GM23248 (cell line): ENCODE measurements around the gene KRT6B. TPM values are rescaled to one million over a fixed set of nuclear protein-coding genes. Genes with fewer than 3 reads are reported as not detected.

Source experiments
- DNase-seq: peaks from one replicate; pipeline ENCODE4 v3.0.0-alpha.2; 2015
- H2AFZ ChIP-seq: fragments of 200-600 bp; sonication (generic); 2 replicates; pipeline ENCODE4 v1.6.1; 2016; ENCODE audit warnings: antibody characterized with exemption
- H3F3A ChIP-seq: fragments of 200-600 bp; sonication (generic); 2 replicates; pipeline ENCODE4 v1.6.1; 2016; ENCODE audit warnings: mild to moderate bottlenecking, antibody characterized with exemption, mixed run types; ENCODE audit not compliant: insufficient read depth
- H3K27ac ChIP-seq: fragments of 200-600 bp; sonication (generic); 2 replicates; pipeline ENCODE4 v1.5.1; 2016; ENCODE audit warnings: mild to moderate bottlenecking
- H3K27me3 ChIP-seq: fragments of 200-600 bp; sonication (generic); replicated peaks from 2 replicates; pipeline ENCODE4 v1.6.1; 2016; ENCODE audit warnings: mild to moderate bottlenecking; ENCODE audit not compliant: insufficient read depth
- H3K36me3 ChIP-seq: fragments of 200-600 bp; sonication (generic); 2 replicates; pipeline ENCODE4 v1.6.1; 2016; ENCODE audit warnings: low read depth, mild to moderate bottlenecking
- H3K4me1 ChIP-seq: fragments of 200-600 bp; sonication (generic); 2 replicates; pipeline ENCODE4 v1.6.1; 2016; ENCODE audit warnings: mild to moderate bottlenecking; ENCODE audit not compliant: insufficient read depth
- H3K4me2 ChIP-seq: fragments of 200-600 bp; sonication (generic); one replicate; pipeline ENCODE4 v1.6.1; 2016; ENCODE audit warnings: mild to moderate bottlenecking; ENCODE audit not compliant: unreplicated experiment
- H3K4me3 ChIP-seq: fragments of 200-600 bp; sonication (generic); 2 replicates; pipeline ENCODE4 v1.5.1; 2016; ENCODE audit warnings: mild to moderate bottlenecking
- H3K79me2 ChIP-seq: fragments of 200-600 bp; sonication (generic); 2 replicates; pipeline ENCODE4 v1.6.1; 2016; ENCODE audit warnings: mild to moderate bottlenecking; ENCODE audit not compliant: insufficient read depth
- H3K9ac ChIP-seq: fragments of 200-600 bp; sonication (generic); 2 replicates; pipeline ENCODE4 v1.6.1; 2016; ENCODE audit warnings: mild to moderate bottlenecking
- H3K9me2 ChIP-seq: fragments of 200-600 bp; sonication (generic); 2 replicates; pipeline ENCODE4 v1.6.1; 2016; ENCODE audit warnings: mixed run types, mild to moderate bottlenecking, moderate library complexity; ENCODE audit not compliant: insufficient read depth
- H3K9me3 ChIP-seq: fragments of 200-600 bp; sonication (generic); one replicate; pipeline ENCODE4 v1.6.1; 2017; ENCODE audit warnings: low read depth
- H4K20me1 ChIP-seq: fragments of 200-600 bp; sonication (generic); 2 replicates; pipeline ENCODE4 v1.6.0; 2016; ENCODE audit not compliant: insufficient read depth
- EZH2 ChIP-seq: fragments of 200-600 bp; sonication (generic); IDR thresholded peaks from 2 replicates; pipeline ENCODE4 v1.6.1; 2018; ENCODE audit warnings: antibody characterized with exemption, mild to moderate bottlenecking; ENCODE audit not compliant: insufficient read depth, poor library complexity, severe bottlenecking
- EZH2phosphoT487 ChIP-seq: fragments of 200-600 bp; sonication (generic); IDR thresholded peaks from 2 replicates; pipeline ENCODE4 v1.6.1; 2018; ENCODE audit warnings: antibody characterized with exemption, moderate library complexity, mild to moderate bottlenecking, low read depth; ENCODE audit not compliant: insufficient read depth
- WGBS, 2 experiments: methylation state at CpG; one replicate each; pipeline ENCODE4 v1.1.6; 2015 to 2017; ENCODE audit warnings: low lambda C conversion rate in 2 of 2, low coverage in 1 of 2; ENCODE audit errors: missing lambda C conversion rate in 2 of 2; 5-methylcytosine and 5-hydroxymethylcytosine counted together
- in situ Hi-C: fragments of 300-500 bp; cut with MboI; formaldehyde crosslinking; loops from 2 replicates; pipeline ENCODE4 v1.15.0; 2020
- polyA plus RNA-seq: library from polyadenylated mRNA; unstranded; fragments of >200 nt; fragmentation: Nextera tagmentation; extraction: Ambion mirVana; gene quantifications from 2 replicates; pipeline ENCODE4 v1.2.1, GENCODE V29; 2016
- total RNA-seq: library from RNA; depleted of rRNA; stranded (reverse); fragments of >200 nt; shearing (Covaris generic); gene quantifications from 2 replicates; pipeline ENCODE4 v1.2.3, GENCODE V29; 2014

KRT6B gene
- total and polyA plus RNA-seq, 2 experiments from 2014 or later, result not detected

- H3K9ac ChIP-seq, result no peak overlapping the region
- H2AFZ ChIP-seq, result no peak overlapping the region
- no peaks in the 10 kb centered on the region for H4K20me1 ChIP-seq
- H3F3A ChIP-seq, result no peaks in the 10 kb centered on the region
- peaks cover 6% of the 10 kb centered on the region for H3K27me3 ChIP-seq
- no peaks in the 10 kb centered on the region for H3K9me2 ChIP-seq
- TF ChIP-seq EZH2, result no peak
- no peak for TF ChIP-seq EZH2phosphoT487
- H3K4me3 ChIP-seq, result no peak overlapping the region
- no peak overlapping the region for H3K4me2 ChIP-seq
- H3K27ac ChIP-seq, result no peak overlapping the region
- WGBS, 2 experiments, result 55 to 61% methylated on average over 3 of the region's 3 CpGs
- H3K36me3 ChIP-seq, result no peaks in the 10 kb centered on the region
- H3K9me3 ChIP-seq, result no peaks in the 10 kb centered on the region
- in situ Hi-C loops, result no loop called here
- no peaks in the 10 kb centered on the region for H3K4me1 ChIP-seq
- DNase-seq, result no peak
- no peaks in the 10 kb centered on the region for H3K79me2 ChIP-seq
Observed at GRCh38 chr12:52402873-52403540, 48.9 kb downstream of the KRT6B start.

DNA sequence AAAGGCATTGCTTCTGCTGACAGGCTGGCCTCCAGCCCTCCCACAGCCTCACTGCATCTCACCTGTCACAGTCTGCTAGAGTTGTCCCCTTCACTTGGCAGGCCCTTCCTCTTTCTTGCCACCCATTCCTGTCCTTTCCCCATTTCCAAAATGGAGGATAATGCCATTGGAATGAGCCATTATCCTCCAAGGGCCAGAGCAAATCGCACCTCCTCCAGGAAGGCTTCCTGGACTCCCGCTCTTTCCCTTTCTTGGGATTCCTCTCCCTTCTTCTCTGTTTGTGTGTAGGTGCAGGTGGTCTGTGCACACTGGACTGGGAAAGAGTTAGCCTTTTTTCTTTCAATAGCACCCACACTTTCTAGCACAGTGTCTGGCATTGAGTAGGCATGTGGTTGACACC, 49.6 kb downstream of the KRT6B start:
- Histone ChIP-seq H3K27me3 (peaks cover 13% of the 10 kb centered on the region), H3K9me2 (no peaks in the 10 kb centered on the region), H3K36me3 (no peaks in the 10 kb centered on the region), H4K20me1 (no peaks in the 10 kb centered on the region), H3K4me3 (no peak overlapping the region), H3K79me2 (no peaks in the 10 kb centered on the region), H3K9me3 (no peaks in the 10 kb centered on the region), H3K27ac (no peak overlapping the region), H2AFZ (no peak overlapping the region), H3F3A (no peaks in the 10 kb centered on the region), H3K4me2 (no peak overlapping the region), H3K4me1 (no peaks in the 10 kb centered on the region), H3K9ac (no peak overlapping the region)
- in situ Hi-C loops, result no loop called here
- 88 to 91% methylated on average over 2 of the region's 2 CpGs for WGBS, 2 experiments
- no peak for DNase-seq
- TF ChIP-seq EZH2, result no peak
- no peak for TF ChIP-seq EZH2phosphoT487

DNA sequence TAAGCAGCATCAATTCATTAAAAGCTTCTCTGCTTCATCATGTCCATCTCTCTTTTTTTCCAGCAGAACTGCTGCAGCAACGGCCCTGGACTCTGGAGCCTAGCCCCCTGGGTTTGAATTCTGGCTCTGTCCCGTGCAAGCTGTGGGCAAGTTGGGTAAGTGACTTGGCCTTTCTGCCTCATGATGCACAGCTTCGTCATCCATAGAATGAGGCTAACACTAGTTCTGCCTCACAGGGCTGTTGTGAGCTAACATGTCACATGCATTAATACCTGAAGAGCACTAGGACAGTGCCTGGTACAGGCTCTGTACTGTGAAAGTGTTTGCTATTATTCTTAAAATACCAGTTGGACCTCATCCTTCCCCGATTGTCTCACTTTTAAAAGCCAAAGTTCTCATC, 50.0 kb downstream of the KRT6B start:
- H3K79me2 ChIP-seq, result no peaks in the 10 kb centered on the region
- H3K36me3 ChIP-seq, result no peaks in the 10 kb centered on the region
- H3K4me1 ChIP-seq, result no peaks in the 10 kb centered on the region
- H3K4me2 ChIP-seq, result no peak overlapping the region
- peaks cover 17% of the 10 kb centered on the region for H3K27me3 ChIP-seq
- H3K9me3 ChIP-seq, result no peaks in the 10 kb centered on the region
- DNase-seq, result peak; percentile 54
- H3K4me3 ChIP-seq, result no peak overlapping the region
- H4K20me1 ChIP-seq, result no peaks in the 10 kb centered on the region
- TF ChIP-seq EZH2phosphoT487, result no peak
- no peak overlapping the region for H3K27ac ChIP-seq
- no peak overlapping the region for H3K9ac ChIP-seq
- H3K9me2 ChIP-seq, result no peaks in the 10 kb centered on the region
- H2AFZ ChIP-seq, result no peak overlapping the region
- H3F3A ChIP-seq, result no peaks in the 10 kb centered on the region
- WGBS, 2 experiments, result 59 to 65% methylated on average over 4 of the region's 4 CpGs
- in situ Hi-C loops, result no loop called here

DNA sequence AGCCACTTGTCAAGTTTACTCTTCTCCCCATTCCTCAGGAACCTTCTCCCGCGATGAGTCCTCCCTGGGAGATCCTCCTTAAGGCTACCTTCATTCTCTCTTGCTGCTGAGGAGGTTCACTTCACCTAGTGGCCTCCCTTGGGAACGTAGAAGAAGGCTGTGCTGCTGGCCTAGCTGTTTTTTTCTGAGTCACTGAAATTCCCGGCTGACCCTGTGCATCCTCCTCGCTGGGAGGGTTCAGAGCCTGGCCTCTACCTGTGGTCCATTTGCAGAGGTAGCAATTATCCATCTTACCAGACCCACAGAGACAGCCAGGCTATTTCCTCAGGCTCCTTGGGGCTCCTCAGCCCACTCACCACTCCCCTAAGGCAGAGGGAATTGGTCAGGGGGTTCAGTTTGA, 50.4 kb downstream of the KRT6B start:
- no peaks in the 10 kb centered on the region for H3K9me2 ChIP-seq
- in situ Hi-C loops, result no loop called here
- H3K4me2 ChIP-seq, result no peak overlapping the region
- no peak overlapping the region for H2AFZ ChIP-seq
- H3K9ac ChIP-seq, result no peak overlapping the region
- H3K36me3 ChIP-seq, result no peaks in the 10 kb centered on the region
- TF ChIP-seq EZH2, result no peak
- TF ChIP-seq EZH2phosphoT487, result no peak
- H3K27ac ChIP-seq, result no peak overlapping the region
- peaks cover 20% of the 10 kb centered on the region for H3K27me3 ChIP-seq
- DNase-seq, result peak; percentile 32
- H3K4me1 ChIP-seq, result no peaks in the 10 kb centered on the region
- no peaks in the 10 kb centered on the region for H3K79me2 ChIP-seq
- no peaks in the 10 kb centered on the region for H3F3A ChIP-seq
- H3K4me3 ChIP-seq, result no peak overlapping the region
- no peaks in the 10 kb centered on the region for H3K9me3 ChIP-seq
- WGBS, 2 experiments, result 70 to 75% methylated on average over 5 of the region's 5 CpGs
- H4K20me1 ChIP-seq, result no peaks in the 10 kb centered on the region

- WGBS, 2 experiments, result 74 to 79% methylated on average over 9 of the region's 9 CpGs
- H3K9ac ChIP-seq, result no peak overlapping the region
- no peak overlapping the region for H2AFZ ChIP-seq
- H3K4me2 ChIP-seq, result no peak overlapping the region
- DNase-seq, result no peak
- no peak overlapping the region for H3K4me3 ChIP-seq
- TF ChIP-seq EZH2, result no peak
- no peak for TF ChIP-seq EZH2phosphoT487
- H4K20me1 ChIP-seq, result no peaks in the 10 kb centered on the region
- no peak overlapping the region for H3K27ac ChIP-seq
- H3K27me3 ChIP-seq, result peaks cover 24% of the 10 kb centered on the region
- in situ Hi-C loops, result no loop called here
- H3K36me3 ChIP-seq, result no peaks in the 10 kb centered on the region
- no peaks in the 10 kb centered on the region for H3K4me1 ChIP-seq
- H3K79me2 ChIP-seq, result no peaks in the 10 kb centered on the region
- no peaks in the 10 kb centered on the region for H3K9me2 ChIP-seq
- H3F3A ChIP-seq, result no peaks in the 10 kb centered on the region
- H3K9me3 ChIP-seq, result no peaks in the 10 kb centered on the region
Observed at GRCh38 chr12:52400906-52401305, 51.0 kb downstream of the KRT6B start.
